ENCODE results near the gene MORC1.

Gene MORC1

DNA sequence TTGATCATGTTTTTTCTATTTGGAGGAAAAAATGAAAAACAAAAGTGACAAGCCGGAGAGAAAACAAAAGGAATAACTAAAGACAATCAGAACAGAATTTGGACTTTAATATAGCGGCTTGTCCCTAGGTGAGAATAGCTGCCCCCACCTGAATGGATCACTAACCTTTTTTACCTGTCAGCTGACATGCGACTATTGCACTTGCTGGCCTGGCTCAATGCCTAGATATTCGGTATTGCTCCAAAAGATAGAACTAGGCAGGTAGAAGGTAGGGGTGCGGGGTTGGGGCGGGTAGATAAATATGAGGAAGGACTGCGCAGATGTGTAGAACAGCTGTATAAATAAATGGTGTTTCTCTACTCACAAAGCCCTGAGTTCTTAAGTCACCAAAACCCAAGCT, 650 bp upstream of the MORC1 start:
- no peak overlapping the region for H3K9ac ChIP-seq (ENCODE audit: insufficient read length)
- DNase-seq (ENCODE audit: low read depth, low spot score) = no peak
- H3K27ac ChIP-seq = no peak overlapping the region
- no peaks in the 10 kb centered on the region for H3K36me3 ChIP-seq (ENCODE audit: insufficient read depth, low read length)
- H3K9me3 ChIP-seq (ENCODE audit: low read depth, low read length) = no peaks in the 10 kb centered on the region
- H3K4me3 ChIP-seq = no peak overlapping the region
- TF ChIP-seq FOXP2 (optimal IDR thresholded peaks at IDR 0.05; ENCODE audit: control extremely low read depth, extremely low read length, insufficient read depth) (no peak), EZH2 (IDR thresholded peaks at IDR 0.05) (no peak), POLR2AphosphoS5 (IDR thresholded peaks at IDR 0.05; ENCODE audit: borderline replicate concordance, low read depth, low read length) (no peak)

DNA sequence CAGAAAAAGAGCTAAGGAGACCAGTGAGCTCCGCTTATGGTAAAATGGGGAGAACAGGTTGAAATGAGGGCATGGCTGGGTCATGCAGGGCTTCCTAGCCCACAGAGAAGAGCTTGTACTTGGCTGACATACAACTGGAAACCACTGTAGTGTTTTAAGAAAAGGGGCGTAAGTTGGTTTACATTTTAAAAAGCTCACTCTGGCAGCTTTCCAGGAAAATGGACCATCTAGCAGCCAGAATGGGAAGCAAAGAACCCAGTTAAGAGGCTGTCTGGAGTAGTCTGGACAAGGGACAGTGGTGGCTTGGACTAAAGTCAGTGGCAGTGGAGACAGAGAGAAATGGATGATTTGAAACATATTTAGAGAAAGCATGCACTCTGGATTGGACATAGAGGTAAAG, 1.9 kb downstream of the MORC1 start:
- Histone ChIP-seq H3K9me3 (ENCODE audit: low read depth, low read length) (no peaks in the 10 kb centered on the region), H3K36me3 (ENCODE audit: insufficient read depth, low read length) (no peaks in the 10 kb centered on the region), H3K4me3 (no peak overlapping the region), H3K27ac (no peak overlapping the region), H3K9ac (ENCODE audit: insufficient read length) (no peak overlapping the region)
- TF ChIP-seq EZH2 (IDR thresholded peaks at IDR 0.05) (no peak), POLR2AphosphoS5 (IDR thresholded peaks at IDR 0.05; ENCODE audit: borderline replicate concordance, low read depth, low read length) (no peak), FOXP2 (optimal IDR thresholded peaks at IDR 0.05; ENCODE audit: control extremely low read depth, extremely low read length, insufficient read depth) (no peak)
- no peak for DNase-seq (ENCODE audit: low read depth, low spot score)

DNA sequence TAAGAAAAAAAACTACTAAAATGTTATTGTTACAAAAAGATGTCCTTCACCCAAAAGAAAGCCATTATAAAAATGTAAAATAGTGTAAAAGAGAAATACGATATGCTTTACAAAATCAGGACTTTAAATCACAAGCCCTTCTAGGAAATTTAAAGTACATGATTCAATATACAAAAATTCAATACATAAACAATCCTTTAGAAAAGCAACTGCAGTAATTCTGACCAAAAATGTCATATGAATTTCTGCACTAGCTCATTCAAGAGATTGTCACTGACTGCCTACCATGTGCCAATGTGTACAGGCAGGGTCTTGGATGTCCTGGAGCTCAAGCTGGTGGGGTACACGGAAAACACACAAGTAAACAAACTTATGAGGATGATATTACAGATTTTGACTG, 2.5 kb downstream of the MORC1 start:
- TF ChIP-seq EZH2 (IDR thresholded peaks at IDR 0.05) = no peak
- TF ChIP-seq FOXP2 (optimal IDR thresholded peaks at IDR 0.05; ENCODE audit: control extremely low read depth, extremely low read length, insufficient read depth) = no peak
- TF ChIP-seq POLR2AphosphoS5 (IDR thresholded peaks at IDR 0.05; ENCODE audit: borderline replicate concordance, low read depth, low read length) = no peak
- Histone ChIP-seq H3K36me3 (ENCODE audit: insufficient read depth, low read length) (no peaks in the 10 kb centered on the region), H3K4me3 (no peak overlapping the region), H3K27ac (no peak overlapping the region), H3K9ac (ENCODE audit: insufficient read length) (no peak overlapping the region), H3K9me3 (ENCODE audit: low read depth, low read length) (no peaks in the 10 kb centered on the region)
- DNase-seq (ENCODE audit: low read depth, low spot score) = no peak

DNA sequence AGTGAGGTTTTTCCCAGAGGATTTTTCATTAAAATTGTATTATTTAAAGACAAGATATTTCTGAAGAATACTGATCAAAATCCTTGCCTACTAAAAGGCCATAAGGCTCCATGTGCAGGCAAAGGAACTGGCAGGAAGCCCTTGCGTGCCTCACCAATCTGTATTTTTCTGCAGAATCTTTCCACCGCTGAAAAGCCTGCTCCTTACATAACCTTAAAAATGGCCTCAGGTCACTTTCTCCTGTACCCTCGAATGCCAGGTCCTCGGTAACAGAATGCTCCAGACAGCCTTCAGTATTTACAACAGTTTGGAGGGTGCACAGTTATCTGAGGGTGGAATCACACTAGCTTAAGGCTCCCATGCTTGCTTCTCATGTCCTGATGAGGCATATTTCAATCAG, 3.2 kb downstream of the MORC1 start:
- Histone ChIP-seq H3K27ac (no peak overlapping the region), H3K9ac (ENCODE audit: insufficient read length) (no peak overlapping the region), H3K9me3 (ENCODE audit: low read depth, low read length) (no peaks in the 10 kb centered on the region), H3K4me3 (no peak overlapping the region), H3K36me3 (ENCODE audit: insufficient read depth, low read length) (no peaks in the 10 kb centered on the region)
- TF ChIP-seq EZH2 (IDR thresholded peaks at IDR 0.05) (no peak), FOXP2 (optimal IDR thresholded peaks at IDR 0.05; ENCODE audit: control extremely low read depth, extremely low read length, insufficient read depth) (no peak), POLR2AphosphoS5 (IDR thresholded peaks at IDR 0.05; ENCODE audit: borderline replicate concordance, low read depth, low read length) (no peak)
- no peak for DNase-seq (ENCODE audit: low read depth, low spot score)

DNA sequence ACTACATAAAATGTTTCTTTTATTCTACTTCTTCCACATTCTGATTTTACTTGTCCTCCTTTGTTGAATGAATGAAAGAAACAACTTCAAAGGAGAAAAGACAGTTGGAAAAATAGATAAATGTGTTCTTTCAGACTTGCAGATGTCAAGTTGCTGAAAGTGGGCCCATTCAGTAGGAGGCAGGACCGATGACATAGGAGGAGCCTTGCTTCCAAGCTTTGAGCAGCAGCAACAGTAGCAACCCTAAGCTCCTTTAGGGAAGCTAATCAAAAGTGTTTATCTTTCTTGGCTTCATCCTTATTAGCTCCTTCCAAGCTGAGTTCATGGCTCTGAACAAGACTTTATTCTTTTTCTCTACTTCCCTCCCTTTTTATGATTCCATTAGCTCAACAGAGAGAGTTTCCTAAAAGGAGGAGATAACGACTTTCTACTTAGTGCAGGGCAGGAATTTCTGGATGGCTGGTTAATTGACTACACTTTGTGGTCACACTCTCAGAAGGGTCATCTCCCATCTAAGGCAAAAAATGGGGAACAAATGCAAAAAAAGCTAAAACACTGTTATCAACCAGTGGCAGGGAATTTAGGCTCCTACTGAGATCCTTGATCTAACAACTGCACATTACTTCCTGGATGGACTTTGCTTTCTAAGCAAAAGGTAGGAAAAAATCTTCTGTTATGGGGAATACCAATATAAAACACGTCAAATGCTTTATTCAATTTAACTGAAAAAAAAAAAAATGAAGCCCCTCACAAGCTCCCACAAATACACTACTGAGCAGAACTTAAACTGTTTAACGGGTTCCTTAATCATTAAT, 4.8 kb downstream of the MORC1 start:
- Histone ChIP-seq H3K9ac (ENCODE audit: insufficient read length) (no peak overlapping the region), H3K9me3 (ENCODE audit: low read depth, low read length) (no peaks in the 10 kb centered on the region), H3K27ac (no peak overlapping the region), H3K4me3 (no peak overlapping the region), H3K36me3 (ENCODE audit: insufficient read depth, low read length) (no peaks in the 10 kb centered on the region)
- no peak for DNase-seq (ENCODE audit: low read depth, low spot score)
- TF ChIP-seq FOXP2 (optimal IDR thresholded peaks at IDR 0.05; ENCODE audit: control extremely low read depth, extremely low read length, insufficient read depth) (no peak), POLR2AphosphoS5 (IDR thresholded peaks at IDR 0.05; ENCODE audit: borderline replicate concordance, low read depth, low read length) (no peak), EZH2 (IDR thresholded peaks at IDR 0.05) (no peak)

DNA sequence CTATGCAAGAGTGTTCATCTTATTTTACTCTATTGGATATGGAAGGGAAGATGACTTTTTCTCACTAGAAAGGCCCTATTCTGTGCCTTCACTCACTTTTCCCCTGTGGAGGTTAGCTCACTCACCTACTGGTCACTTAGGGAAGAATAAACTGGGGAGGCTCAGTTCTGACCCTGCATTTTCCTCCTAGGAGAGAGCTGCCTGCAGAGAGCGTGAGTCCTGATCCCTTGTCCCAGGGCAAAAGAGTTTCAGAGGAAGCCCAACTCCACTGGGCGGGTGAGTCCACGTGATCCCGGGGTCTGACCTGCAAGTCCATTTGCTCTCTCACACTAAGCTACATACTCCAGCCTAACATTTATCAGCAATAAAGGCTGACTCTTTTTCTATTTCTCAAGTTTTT, 8.4 kb downstream of the MORC1 start:
- Histone ChIP-seq H3K27ac (no peak overlapping the region), H3K9me3 (ENCODE audit: low read depth, low read length) (no peaks in the 10 kb centered on the region), H3K36me3 (ENCODE audit: insufficient read depth, low read length) (no peaks in the 10 kb centered on the region), H3K9ac (ENCODE audit: insufficient read length) (no peak overlapping the region), H3K4me3 (no peak overlapping the region)
- TF ChIP-seq EZH2 (IDR thresholded peaks at IDR 0.05) (no peak), POLR2AphosphoS5 (IDR thresholded peaks at IDR 0.05; ENCODE audit: borderline replicate concordance, low read depth, low read length) (no peak), FOXP2 (optimal IDR thresholded peaks at IDR 0.05; ENCODE audit: control extremely low read depth, extremely low read length, insufficient read depth) (no peak)
- no peak for DNase-seq (ENCODE audit: low read depth, low spot score)

DNA sequence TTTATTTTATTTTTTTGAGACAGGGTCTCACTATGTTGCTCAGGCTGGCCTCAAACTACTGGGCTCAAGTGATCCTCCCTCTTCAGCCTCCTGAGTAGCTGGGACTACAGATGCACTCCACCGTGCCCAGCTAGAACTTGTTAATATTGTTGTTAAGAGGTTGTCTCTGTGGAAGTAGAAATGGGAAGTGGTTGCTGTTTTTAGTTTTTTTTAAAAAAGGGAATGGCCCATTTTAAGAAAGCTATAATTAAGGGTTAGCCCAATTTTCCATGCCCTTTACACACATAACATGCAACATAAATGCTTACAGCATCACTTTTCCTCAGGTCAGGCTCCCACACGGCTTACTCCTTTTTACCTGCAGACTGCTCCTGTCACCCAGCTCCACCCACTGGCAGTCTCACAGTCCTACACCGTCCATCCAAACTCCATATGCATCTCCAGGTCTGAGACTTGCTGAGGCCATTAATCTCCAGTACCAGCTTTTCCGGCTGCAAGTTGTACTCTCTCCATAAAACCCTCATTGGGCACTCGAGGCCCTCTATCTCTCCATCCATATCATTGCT, 19.8 kb downstream of the MORC1 start:
- no peak overlapping the region for H3K9ac ChIP-seq (ENCODE audit: insufficient read length)
- H3K9me3 ChIP-seq (ENCODE audit: low read depth, low read length) = no peaks in the 10 kb centered on the region
- no peak overlapping the region for H3K4me3 ChIP-seq
- H3K36me3 ChIP-seq (ENCODE audit: insufficient read depth, low read length) = no peaks in the 10 kb centered on the region
- no peak for DNase-seq (ENCODE audit: low read depth, low spot score)
- TF ChIP-seq POLR2AphosphoS5 (IDR thresholded peaks at IDR 0.05; ENCODE audit: borderline replicate concordance, low read depth, low read length) (no peak), EZH2 (IDR thresholded peaks at IDR 0.05) (no peak), FOXP2 (optimal IDR thresholded peaks at IDR 0.05; ENCODE audit: control extremely low read depth, extremely low read length, insufficient read depth) (no peak)
- no peak overlapping the region for H3K27ac ChIP-seq

DNA sequence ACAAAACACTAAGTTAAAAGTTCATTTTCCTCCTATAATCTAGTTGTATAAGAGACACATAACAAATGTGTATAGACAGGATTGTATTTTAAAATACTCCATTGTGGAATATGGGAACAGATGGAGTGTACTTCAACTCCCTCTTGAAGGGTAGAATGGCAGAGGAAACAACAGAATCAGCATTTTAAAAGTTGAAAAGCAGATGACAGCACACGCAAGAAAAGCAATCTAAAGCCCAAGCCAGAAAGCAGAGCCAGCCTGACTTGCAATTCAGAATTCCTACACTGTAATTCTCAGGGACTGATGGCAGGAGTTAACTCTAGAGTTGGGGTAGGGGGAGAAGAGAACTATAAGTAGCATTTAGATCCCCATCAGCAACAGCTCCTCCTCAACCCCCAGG, 22.8 kb downstream of the MORC1 start:
- no peaks in the 10 kb centered on the region for H3K9me3 ChIP-seq (ENCODE audit: low read depth, low read length)
- no peak overlapping the region for H3K4me3 ChIP-seq
- no peak overlapping the region for H3K27ac ChIP-seq
- TF ChIP-seq EZH2 (IDR thresholded peaks at IDR 0.05) (no peak), POLR2AphosphoS5 (IDR thresholded peaks at IDR 0.05; ENCODE audit: borderline replicate concordance, low read depth, low read length) (no peak), FOXP2 (optimal IDR thresholded peaks at IDR 0.05; ENCODE audit: control extremely low read depth, extremely low read length, insufficient read depth) (no peak)
- no peak overlapping the region for H3K9ac ChIP-seq (ENCODE audit: insufficient read length)
- no peak for DNase-seq (ENCODE audit: low read depth, low spot score)
- H3K36me3 ChIP-seq (ENCODE audit: insufficient read depth, low read length) = no peaks in the 10 kb centered on the region
